SU-DHL-6 (cell line): Measurements from ENCODE around the gene ADGRF5.

Source experiments
- H2AFZ ChIP-seq: fragments of 200-600 bp; sonication (generic); 2 replicates; pipeline ENCODE4 v1.6.1; 2014; ENCODE audit warnings: low read depth, mild to moderate bottlenecking, moderate library complexity, mixed read lengths, antibody characterized with exemption, low read length; ENCODE audit not compliant: severe bottlenecking
- H3F3A ChIP-seq: fragments of 200-600 bp; shearing (Covaris generic); 2 replicates; pipeline ENCODE4 v1.6.0; 2016; ENCODE audit warnings: antibody characterized with exemption, mild to moderate bottlenecking; ENCODE audit not compliant: insufficient read depth
- H3K27ac ChIP-seq: fragments of 200-600 bp; sonication (generic); 2 replicates; pipeline ENCODE4 v1.5.1; 2016; ENCODE audit warnings: low read depth, mild to moderate bottlenecking, low read length, moderate library complexity, mixed read lengths
- H3K27me3 ChIP-seq: fragments of 200-600 bp; sonication (generic), shearing (Covaris generic); 2 replicates; pipeline ENCODE4 v1.6.0; 2014; ENCODE audit warnings: mild to moderate bottlenecking, low read length
- H3K36me3 ChIP-seq: fragments of 200-600 bp; sonication (generic); 2 replicates; pipeline ENCODE4 v1.6.1; 2014; ENCODE audit warnings: mild to moderate bottlenecking, low read length, mixed read lengths
- H3K4me2 ChIP-seq: fragments of 300-600, 200-600 bp; shearing (Covaris generic), sonication (generic); 2 replicates; pipeline ENCODE4 v1.6.0; 2014; ENCODE audit warnings: low read length, low read depth, mild to moderate bottlenecking; ENCODE audit not compliant: poor library complexity, severe bottlenecking
- H3K4me3 ChIP-seq: fragments of 200-600 bp; sonication (generic); 2 replicates; pipeline ENCODE4 v1.5.1; 2014; ENCODE audit warnings: antibody characterized with exemption, low read length, mild to moderate bottlenecking, mixed read lengths; ENCODE audit not compliant: insufficient read depth, poor library complexity, severe bottlenecking
- H3K79me2 ChIP-seq: fragments of 200-600 bp; sonication (generic); 2 replicates; pipeline ENCODE4 v1.6.1; 2014; ENCODE audit warnings: mild to moderate bottlenecking, low read length, moderate library complexity; ENCODE audit not compliant: insufficient read depth
- H3K9ac ChIP-seq: fragments of 200-600 bp; sonication (generic); 2 replicates; pipeline ENCODE4 v1.7.0; 2014; ENCODE audit warnings: mild to moderate bottlenecking, low read length
- H3K9me2 ChIP-seq: fragments of 200-600 bp; sonication (generic); replicated peaks from 2 replicates; pipeline ENCODE4 v1.6.1; 2014; ENCODE audit warnings: low read length; ENCODE audit not compliant: insufficient read depth
- H3K9me3 ChIP-seq: fragments of 200-600 bp; sonication (generic); 2 replicates; pipeline ENCODE4 v1.6.1; 2014; ENCODE audit warnings: low read length, mixed read lengths; ENCODE audit not compliant: insufficient read depth
- H4K20me1 ChIP-seq: fragments of 200-600 bp; sonication (generic); 2 replicates; pipeline ENCODE4 v1.6.1; 2014; ENCODE audit warnings: low read depth, mild to moderate bottlenecking, antibody characterized with exemption, low read length, moderate library complexity, mixed read lengths
- EZH2phosphoT487 ChIP-seq: fragments of 200-600 bp; sonication (generic), shearing (Covaris generic); conservative IDR thresholded peaks from 2 replicates; pipeline ENCODE4 v1.6.1; 2018; ENCODE audit warnings: mild to moderate bottlenecking, antibody characterized with exemption, low read length, moderate library complexity, mixed read lengths
- TF ChIP-seq, protein P1 (sequence below): fragments of 200-600 bp; sonication (generic); IDR thresholded peaks from one replicate; pipeline ENCODE4 v1.5.1; 2017; ENCODE audit warnings: antibody characterized with exemption, mild to moderate bottlenecking, low read length, moderate library complexity; ENCODE audit not compliant: insufficient read depth, poor library complexity, severe bottlenecking

Gene ADGRF5

GRCh38 chr6:46921731-46922130 is at the start of gene ADGRF5:
Gene ADGRF5, minus strand, starts transcription at chr6:46921938. Its CDS starts 15,176 bp downstream, at chr6:46906762.
- H3K36me3 ChIP-seq: no peaks in the 10 kb centered on the region
- no peaks in the 10 kb centered on the region for H3K9me3 ChIP-seq
- no peaks in the 10 kb centered on the region for H4K20me1 ChIP-seq
- H2AFZ ChIP-seq: no peak within 1 kb of the TSS
- no peaks in the 10 kb centered on the region for H3K9me2 ChIP-seq
- H3K4me3 ChIP-seq: no peak within 1 kb of the TSS
- H3K27me3 ChIP-seq: no peaks in the 10 kb centered on the region
- no peak within 1 kb of the TSS for H3K4me2 ChIP-seq
- H3K79me2 ChIP-seq: no peaks in the 10 kb centered on the region
- no peaks in the 10 kb centered on the region for H3F3A ChIP-seq
- TF ChIP-seq, protein P1, sequence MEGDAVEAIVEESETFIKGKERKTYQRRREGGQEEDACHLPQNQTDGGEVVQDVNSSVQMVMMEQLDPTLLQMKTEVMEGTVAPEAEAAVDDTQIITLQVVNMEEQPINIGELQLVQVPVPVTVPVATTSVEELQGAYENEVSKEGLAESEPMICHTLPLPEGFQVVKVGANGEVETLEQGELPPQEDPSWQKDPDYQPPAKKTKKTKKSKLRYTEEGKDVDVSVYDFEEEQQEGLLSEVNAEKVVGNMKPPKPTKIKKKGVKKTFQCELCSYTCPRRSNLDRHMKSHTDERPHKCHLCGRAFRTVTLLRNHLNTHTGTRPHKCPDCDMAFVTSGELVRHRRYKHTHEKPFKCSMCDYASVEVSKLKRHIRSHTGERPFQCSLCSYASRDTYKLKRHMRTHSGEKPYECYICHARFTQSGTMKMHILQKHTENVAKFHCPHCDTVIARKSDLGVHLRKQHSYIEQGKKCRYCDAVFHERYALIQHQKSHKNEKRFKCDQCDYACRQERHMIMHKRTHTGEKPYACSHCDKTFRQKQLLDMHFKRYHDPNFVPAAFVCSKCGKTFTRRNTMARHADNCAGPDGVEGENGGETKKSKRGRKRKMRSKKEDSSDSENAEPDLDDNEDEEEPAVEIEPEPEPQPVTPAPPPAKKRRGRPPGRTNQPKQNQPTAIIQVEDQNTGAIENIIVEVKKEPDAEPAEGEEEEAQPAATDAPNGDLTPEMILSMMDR: no peak
- TF ChIP-seq EZH2phosphoT487: no peak
- no peak within 1 kb of the TSS for H3K9ac ChIP-seq
- no peak within 1 kb of the TSS for H3K27ac ChIP-seq

DNA sequence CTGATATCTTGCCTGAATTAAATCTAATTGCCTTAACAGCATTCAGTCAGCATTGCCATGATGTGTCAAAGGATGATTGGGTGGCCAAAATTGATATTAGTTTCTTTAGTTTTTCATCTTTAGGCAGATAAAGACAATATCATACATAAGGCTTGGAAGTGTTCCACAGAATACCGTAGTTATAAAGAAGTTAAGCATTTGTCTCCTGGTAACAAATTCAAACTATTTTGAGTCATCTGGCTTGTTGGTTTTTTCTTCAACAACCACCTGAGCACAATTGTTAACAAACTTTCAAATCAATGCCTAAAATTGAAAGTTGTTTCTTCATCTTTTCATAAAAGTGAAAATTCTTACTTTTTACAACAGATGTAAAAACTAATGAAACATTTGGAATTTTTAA is 47.5 kb upstream of the ADGRF5 start:
- H3K9me3 ChIP-seq: no peaks in the 10 kb centered on the region
- H2AFZ ChIP-seq: no peak overlapping the region
- no peaks in the 10 kb centered on the region for H3F3A ChIP-seq
- no peaks in the 10 kb centered on the region for H3K27me3 ChIP-seq
- no peaks in the 10 kb centered on the region for H3K9me2 ChIP-seq
- H3K36me3 ChIP-seq: no peaks in the 10 kb centered on the region
- H3K9ac ChIP-seq: no peak overlapping the region
- H3K4me2 ChIP-seq: no peak overlapping the region
- TF ChIP-seq, protein P1: no peak
- no peak for TF ChIP-seq EZH2phosphoT487
- H3K27ac ChIP-seq: no peak overlapping the region
- H4K20me1 ChIP-seq: no peaks in the 10 kb centered on the region; the same call in 1 of the 2 replicates
- H3K4me3 ChIP-seq: no peak overlapping the region
- H3K79me2 ChIP-seq: no peaks in the 10 kb centered on the region

- Histone ChIP-seq H3K9me2 (no peaks in the 10 kb centered on the region), H3K27me3 (no peaks in the 10 kb centered on the region), H3K79me2 (no peaks in the 10 kb centered on the region), H3K9me3 (no peaks in the 10 kb centered on the region), H3F3A (no peaks in the 10 kb centered on the region), H3K4me3 (no peak overlapping the region), H3K4me2 (no peak overlapping the region), H3K27ac (no peak overlapping the region), H2AFZ (no peak overlapping the region), H3K9ac (no peak overlapping the region), H3K36me3 (no peaks in the 10 kb centered on the region), H4K20me1 (no peaks in the 10 kb centered on the region; the same call in 1 of the 2 replicates)
- TF ChIP-seq, protein P1: no peak
- TF ChIP-seq EZH2phosphoT487: no peak
These were observed 46.1 kb upstream of the ADGRF5 start for GRCh38 chr6:46967826-46968349.
